ENCODE measurements around the gene MARCHF6. TPM values are rescaled to one million over a fixed set of nuclear protein-coding genes. Genes with fewer than 3 reads are reported as not detected.

The MARCHF6 gene
- total RNA-seq, 1 experiment from 2014 or later, result 117 TPM

DNA sequence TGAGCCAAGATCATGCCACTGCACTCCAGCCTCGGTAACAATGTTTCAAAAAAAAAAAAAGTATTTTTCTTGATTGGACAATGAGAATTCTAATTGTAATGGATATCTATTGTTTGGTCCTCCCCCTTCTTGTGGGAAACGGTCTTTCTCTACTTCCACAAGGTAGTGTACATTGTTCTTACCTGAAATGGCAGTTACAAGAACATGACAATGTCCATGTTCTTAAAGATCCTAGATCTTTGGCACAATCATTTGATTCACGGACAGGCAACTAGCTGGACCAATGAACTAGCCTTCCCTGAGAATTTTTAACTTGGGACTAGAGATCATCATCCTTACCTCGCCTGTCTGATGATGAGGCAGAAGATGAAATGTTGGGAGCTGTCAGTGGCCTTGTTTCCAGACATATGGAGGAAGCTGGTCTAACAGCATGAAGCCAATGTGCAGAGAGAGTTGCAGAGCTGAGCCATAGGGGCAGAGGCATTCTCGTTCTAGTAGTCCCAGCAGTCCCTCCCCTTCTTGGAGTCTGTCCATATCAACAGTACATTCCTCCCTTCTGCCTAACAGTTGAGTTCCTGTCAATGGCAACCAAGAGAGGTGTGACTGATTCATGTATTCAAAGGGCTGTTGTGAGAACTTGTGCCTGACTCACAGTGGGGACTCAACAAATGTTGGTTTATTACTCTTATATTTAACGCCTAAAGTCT is 2.1 kb upstream of the MARCHF6 start (continued):
- TF ChIP-seq ARID4B (CRISPR knock-in tag; IDR thresholded peaks at IDR 0.05; ENCODE audit: borderline replicate concordance) (no peak), PREB (CRISPR knock-in tag; IDR thresholded peaks at IDR 0.05; ENCODE audit: borderline replicate concordance) (no peak), FOXJ3 (CRISPR knock-in tag; IDR thresholded peaks at IDR 0.05; ENCODE audit: borderline replicate concordance) (no peak)

DNA sequence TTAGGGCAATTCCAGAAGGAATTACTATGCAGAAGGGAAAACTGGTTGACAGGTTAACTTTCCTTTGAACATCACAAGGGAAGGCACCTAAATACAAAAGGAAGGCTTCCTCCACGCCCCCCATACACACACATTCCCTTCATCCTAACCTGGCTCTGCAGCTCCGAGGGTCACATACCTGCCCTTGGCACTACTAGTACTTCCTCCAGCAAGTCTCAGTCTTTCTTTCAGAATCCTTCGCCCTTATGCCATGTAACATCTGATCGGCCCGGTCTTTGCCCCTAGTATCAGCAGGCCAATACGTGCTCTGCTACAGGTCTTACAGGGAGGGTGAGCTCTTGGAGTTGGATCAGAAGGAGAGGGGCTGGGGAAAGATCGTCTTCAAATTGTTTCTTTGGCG is 1.6 kb upstream of the MARCHF6 start:
- H3K4me3 Mint-ChIP-seq, result peak overlapping the region; percentile 84
- POLR2A ChIA-PET, result no interaction called here
- CTCF ChIA-PET, result interaction anchor here (1.8 to 3.4 kb wide), 2 partner anchors 13 to 68 kb away, joined by 17 to 20 read pairs; no protein-coding TSS in a partner anchor

More for the DNA sequence above, 1.6 kb upstream of the MARCHF6 start:
- ATAC-seq (no peak), DNase-seq (ENCODE audit: low spot score) (no peak)
- no peaks in the 10 kb centered on the region for H3K36me3 Mint-ChIP-seq
- peaks cover 31% of the 10 kb centered on the region for H3K4me1 Mint-ChIP-seq
- no peak overlapping the region; the same call in 1 of the 2 replicates for H3K27ac Mint-ChIP-seq
- no peaks in the 10 kb centered on the region for H3K9me3 Mint-ChIP-seq
- H3K27me3 Mint-ChIP-seq (ENCODE audit: low read depth), result peaks cover 14% of the 10 kb centered on the region
- no peak for TF ChIP-seq PREB (CRISPR knock-in tag; IDR thresholded peaks at IDR 0.05; ENCODE audit: borderline replicate concordance)
- no peak for TF ChIP-seq E2F4 (CRISPR knock-in tag; IDR thresholded peaks at IDR 0.05; ENCODE audit: borderline replicate concordance, low read depth)
- TF ChIP-seq GTF2I (CRISPR knock-in tag; conservative IDR thresholded peaks at IDR 0.05), result no peak
- no peak for TF ChIP-seq ZNF512 (CRISPR knock-in tag; IDR thresholded peaks at IDR 0.05; ENCODE audit: borderline replicate concordance)
- no peak for TF ChIP-seq NR1H2 (CRISPR knock-in tag; IDR thresholded peaks at IDR 0.05)
- TF ChIP-seq, protein P1, sequence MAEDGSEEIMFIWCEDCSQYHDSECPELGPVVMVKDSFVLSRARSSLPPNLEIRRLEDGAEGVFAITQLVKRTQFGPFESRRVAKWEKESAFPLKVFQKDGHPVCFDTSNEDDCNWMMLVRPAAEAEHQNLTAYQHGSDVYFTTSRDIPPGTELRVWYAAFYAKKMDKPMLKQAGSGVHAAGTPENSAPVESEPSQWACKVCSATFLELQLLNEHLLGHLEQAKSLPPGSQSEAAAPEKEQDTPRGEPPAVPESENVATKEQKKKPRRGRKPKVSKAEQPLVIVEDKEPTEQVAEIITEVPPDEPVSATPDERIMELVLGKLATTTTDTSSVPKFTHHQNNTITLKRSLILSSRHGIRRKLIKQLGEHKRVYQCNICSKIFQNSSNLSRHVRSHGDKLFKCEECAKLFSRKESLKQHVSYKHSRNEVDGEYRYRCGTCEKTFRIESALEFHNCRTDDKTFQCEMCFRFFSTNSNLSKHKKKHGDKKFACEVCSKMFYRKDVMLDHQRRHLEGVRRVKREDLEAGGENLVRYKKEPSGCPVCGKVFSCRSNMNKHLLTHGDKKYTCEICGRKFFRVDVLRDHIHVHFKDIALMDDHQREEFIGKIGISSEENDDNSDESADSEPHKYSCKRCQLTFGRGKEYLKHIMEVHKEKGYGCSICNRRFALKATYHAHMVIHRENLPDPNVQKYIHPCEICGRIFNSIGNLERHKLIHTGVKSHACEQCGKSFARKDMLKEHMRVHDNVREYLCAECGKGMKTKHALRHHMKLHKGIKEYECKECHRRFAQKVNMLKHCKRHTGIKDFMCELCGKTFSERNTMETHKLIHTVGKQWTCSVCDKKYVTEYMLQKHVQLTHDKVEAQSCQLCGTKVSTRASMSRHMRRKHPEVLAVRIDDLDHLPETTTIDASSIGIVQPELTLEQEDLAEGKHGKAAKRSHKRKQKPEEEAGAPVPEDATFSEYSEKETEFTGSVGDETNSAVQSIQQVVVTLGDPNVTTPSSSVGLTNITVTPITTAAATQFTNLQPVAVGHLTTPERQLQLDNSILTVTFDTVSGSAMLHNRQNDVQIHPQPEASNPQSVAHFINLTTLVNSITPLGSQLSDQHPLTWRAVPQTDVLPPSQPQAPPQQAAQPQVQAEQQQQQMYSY (CRISPR knock-in tag; IDR thresholded peaks at IDR 0.05), result no peak
- TF ChIP-seq ZNF416 (CRISPR knock-in tag; IDR thresholded peaks at IDR 0.05), result no peak
- TF ChIP-seq TCF7 (CRISPR knock-in tag; IDR thresholded peaks at IDR 0.05; ENCODE audit: low read depth), result no peak
- TF ChIP-seq NFE2L1 (CRISPR knock-in tag; IDR thresholded peaks at IDR 0.05), result no peak

Measured in WTC11 (cell line).